ENCODE data around the gene KRT39.
A peak's percentile ranks its signal among the peaks of the same experiment; 100 is the strongest.

KRT39 gene

DNA sequence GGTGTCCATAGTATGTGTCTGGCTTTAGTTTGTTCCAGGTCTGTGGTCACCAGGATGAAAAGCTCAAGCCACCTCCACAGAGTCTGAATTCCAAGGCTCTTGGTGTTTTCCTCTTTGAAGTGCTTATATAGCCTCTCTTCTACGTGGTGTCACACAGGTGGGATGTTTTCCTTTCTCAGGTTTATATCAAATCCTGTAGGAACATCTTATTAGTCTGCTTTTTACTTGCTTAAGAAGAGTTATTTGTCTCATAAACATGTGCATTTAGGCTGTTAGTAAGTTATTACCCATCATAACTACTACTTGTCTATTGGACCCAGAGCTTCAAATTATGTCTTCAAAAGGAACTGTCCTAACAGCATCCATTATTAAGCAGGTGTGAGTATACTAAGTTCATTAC, at the start of gene KRT39:
Gene KRT39, minus strand, starts transcription at position 101 of the 400 bp plus-strand sequence. Its CDS starts 92 bp downstream, at position 9.
- H3K27ac ChIP-seq, result no peak within 1 kb of the TSS
- TF ChIP-seq CTCF (IDR thresholded peaks at IDR 0.05) (no peak), ZFX (IDR thresholded peaks at IDR 0.05; ENCODE audit: borderline replicate concordance) (no peak)

GRCh38 chr17:41015454-41015853, 48.7 kb upstream of the KRT39 start:
- H3K27ac ChIP-seq, result no peak overlapping the region
- TF ChIP-seq ZFX (IDR thresholded peaks at IDR 0.05; ENCODE audit: borderline replicate concordance), result no peak

- H3K27ac ChIP-seq, result no peak overlapping the region
- TF ChIP-seq ZFX (IDR thresholded peaks at IDR 0.05; ENCODE audit: borderline replicate concordance) (no peak), CTCF (IDR thresholded peaks at IDR 0.05) (no peak)
Observed at GRCh38 chr17:41013606-41014005, 46.9 kb upstream of the KRT39 start.

- TF ChIP-seq ZFX (IDR thresholded peaks at IDR 0.05; ENCODE audit: borderline replicate concordance) (no peak), CTCF (IDR thresholded peaks at IDR 0.05) (no peak)
- H3K27ac ChIP-seq, result no peak overlapping the region
Observed at GRCh38 chr17:41013181-41013580, 46.4 kb upstream of the KRT39 start.

DNA sequence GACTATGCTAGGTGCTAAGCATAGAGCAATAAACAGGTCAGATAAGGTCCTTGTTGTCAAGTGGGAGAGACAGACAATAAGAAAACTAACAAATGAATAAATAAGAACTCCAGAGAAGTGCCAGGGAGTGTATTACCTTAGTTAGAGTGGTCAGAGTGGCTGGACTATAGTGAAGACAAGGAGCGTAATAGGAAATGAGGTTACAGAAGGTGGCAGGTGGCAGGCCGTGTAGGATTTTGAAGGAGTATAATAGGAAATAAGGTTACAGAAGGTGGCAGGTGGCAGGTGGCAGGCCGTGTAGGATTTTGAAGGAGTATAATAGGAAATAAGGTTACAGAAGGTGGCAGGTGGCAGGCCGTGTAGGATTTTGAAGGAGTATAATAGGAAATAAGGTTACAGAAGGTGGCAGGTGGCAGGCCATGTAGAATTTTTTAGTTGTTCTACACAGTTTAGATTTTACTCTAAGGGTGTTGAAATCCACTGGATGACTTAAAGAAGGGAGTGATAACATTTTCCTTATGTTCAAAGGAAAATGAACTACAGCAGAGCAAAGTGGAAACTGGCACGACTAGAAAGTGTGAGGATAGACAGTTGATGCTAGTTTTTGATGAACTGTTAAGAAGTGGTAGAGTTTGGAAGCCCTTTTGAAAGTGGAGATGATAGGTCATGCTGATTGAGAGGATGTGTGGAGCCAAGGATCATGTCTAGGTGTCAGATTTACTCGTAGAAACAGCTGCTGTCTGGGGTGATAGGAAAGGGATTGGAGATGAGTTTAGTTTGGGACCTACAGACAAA, 45.8 kb upstream of the KRT39 start:
- no peak overlapping the region for H3K27ac ChIP-seq
- TF ChIP-seq CTCF (IDR thresholded peaks at IDR 0.05) (no peak), ZFX (IDR thresholded peaks at IDR 0.05; ENCODE audit: borderline replicate concordance) (no peak)

DNA sequence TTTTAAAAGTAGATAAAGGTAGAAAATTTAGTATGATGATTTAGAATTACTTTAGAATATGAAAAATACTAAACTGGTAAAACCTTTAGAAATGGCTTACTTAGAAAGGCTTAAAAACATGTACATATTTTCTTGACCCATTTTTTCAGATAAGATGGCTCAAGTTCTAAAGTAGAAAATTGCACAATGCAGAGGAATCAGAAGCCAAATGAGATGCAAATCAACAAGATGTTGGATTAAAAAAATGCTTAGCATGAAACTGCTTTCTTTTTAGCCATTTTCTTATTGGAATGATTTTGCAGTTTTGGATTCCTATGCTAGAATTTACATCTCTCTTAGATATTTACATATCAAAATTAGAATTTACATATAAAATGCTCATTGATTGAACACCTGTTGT, 43.7 kb upstream of the KRT39 start:
- no peak overlapping the region for H3K27ac ChIP-seq
- TF ChIP-seq CTCF (IDR thresholded peaks at IDR 0.05) (no peak), ZFX (IDR thresholded peaks at IDR 0.05; ENCODE audit: borderline replicate concordance) (no peak)

DNA sequence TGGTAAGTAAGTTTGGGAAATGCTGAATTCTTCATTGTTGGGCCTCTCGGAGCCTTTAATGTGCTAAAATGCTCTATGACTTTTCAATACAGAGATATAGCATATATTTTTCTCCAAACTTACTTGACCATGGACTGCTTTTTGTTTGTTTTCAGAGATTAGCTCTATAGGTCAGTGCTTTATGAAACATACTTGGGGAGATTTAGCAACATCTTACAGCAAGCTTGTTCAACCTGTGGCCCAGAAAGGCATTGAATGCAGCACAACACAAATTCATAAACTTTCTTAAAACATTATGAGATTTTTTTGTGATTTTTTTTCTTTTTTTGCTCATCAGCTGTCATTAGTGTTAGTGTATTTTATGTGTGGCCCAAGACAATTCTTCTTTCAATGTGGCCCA, 43.2 kb upstream of the KRT39 start:
- TF ChIP-seq CTCF (IDR thresholded peaks at IDR 0.05) (no peak), ZFX (IDR thresholded peaks at IDR 0.05; ENCODE audit: borderline replicate concordance) (no peak)
- peak overlapping the region; percentile 55 for H3K27ac ChIP-seq

Measured in 22Rv1 (cell line).